ENCODE results near the gene LRRC37A2.
"Not testable (repeated sequence)": the region's sequence is repeated elsewhere in the genome, so short reads cannot be mapped to it uniquely, and the experiment has no call there.

- not testable (repeated sequence) for TF ChIP-seq CTCF (conservative IDR thresholded peaks at IDR 0.05 in 1 of 2, IDR thresholded peaks at IDR 0.05 in 1 of 2; ENCODE audit: low read depth in 1 of 2, low read length in 2 of 2); EZH2 (IDR thresholded peaks at IDR 0.05; ENCODE audit: low read length, missing control alignments)
These were observed 86.2 kb downstream of the LRRC37A2 start for GRCh38 chr17:46598344-46598931.
